ENCODE results near the gene EXOC6.
"Not testable (repeated sequence)": the region's sequence is repeated elsewhere in the genome, so short reads cannot be mapped to it uniquely, and the experiment has no call there.

The EXOC6 gene

DNA sequence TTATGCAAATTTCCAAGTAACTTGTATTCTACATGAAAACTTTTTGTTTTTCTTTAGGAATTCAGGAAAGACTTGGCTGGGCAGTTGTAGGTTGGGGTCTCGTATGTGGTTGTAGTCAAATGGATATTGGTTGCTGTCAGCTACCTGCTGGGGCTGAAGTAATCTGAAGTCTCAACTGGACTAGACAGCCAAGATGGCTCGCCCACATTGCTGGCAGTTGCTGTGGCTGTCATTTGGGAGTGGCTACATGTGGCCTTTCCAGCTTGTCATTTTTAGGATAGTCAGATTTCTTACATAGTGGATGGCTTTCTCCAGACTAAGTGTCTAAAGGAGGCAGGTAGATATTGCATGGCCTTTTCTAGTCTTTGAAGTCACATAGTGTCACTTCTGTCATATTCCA, 32.6 kb downstream of the EXOC6 start:
- no peak overlapping the region for H3K9ac ChIP-seq (ENCODE audit: low read length)

DNA sequence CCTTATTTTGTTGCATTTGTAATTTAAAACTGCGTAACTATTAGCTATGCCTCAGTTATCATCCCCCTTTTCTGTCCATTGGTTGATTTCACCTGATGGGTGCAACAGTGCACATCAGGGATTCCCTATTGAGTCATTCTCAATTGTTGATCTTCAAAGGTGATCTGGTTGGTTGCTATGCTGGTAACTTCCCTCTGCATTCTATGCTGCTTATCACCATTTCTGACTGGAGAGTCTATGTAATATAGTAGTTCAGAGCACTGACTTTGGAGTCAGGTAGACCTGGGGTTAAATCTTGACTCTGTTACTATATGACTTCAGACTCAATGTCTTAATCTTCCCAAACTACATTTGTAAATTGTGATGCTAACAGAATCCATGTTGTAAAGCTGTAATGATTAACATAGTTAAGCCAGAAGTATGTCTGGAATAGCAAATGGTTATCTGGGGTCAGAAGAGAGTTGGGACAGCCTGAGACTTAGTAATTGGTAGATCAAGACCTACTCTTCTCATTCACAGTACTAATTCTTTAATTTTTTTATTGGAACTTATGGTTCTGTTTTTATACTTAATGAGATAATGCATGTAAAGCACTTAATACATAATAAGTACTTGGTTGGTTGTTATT, 38.1 kb downstream of the EXOC6 start:
- H3K4me3 ChIP-seq (ENCODE audit: low read depth, low read length), result no peak overlapping the region
- H3K9ac ChIP-seq (ENCODE audit: low read length), result no peak overlapping the region
- no peaks in the 10 kb centered on the region for H3K9me3 ChIP-seq (ENCODE audit: control insufficient read depth, insufficient read depth, low read depth, low read length)
- H3K36me3 ChIP-seq (ENCODE audit: control insufficient read depth, insufficient read depth, low read length), result no peaks in the 10 kb centered on the region
- H3K27me3 ChIP-seq (ENCODE audit: control insufficient read depth, insufficient read depth, low read length), result no peaks in the 10 kb centered on the region
- no peak overlapping the region for H3K27ac ChIP-seq (ENCODE audit: low read depth, low read length)
- H3K4me1 ChIP-seq (ENCODE audit: control insufficient read depth, insufficient read depth, low read length), result peaks cover 8% of the 10 kb centered on the region

More for the DNA sequence above, 32.6 kb downstream of the EXOC6 start:
- H3K9me3 ChIP-seq (ENCODE audit: control insufficient read depth, insufficient read depth, low read depth, low read length), result no peaks in the 10 kb centered on the region
- no peaks in the 10 kb centered on the region for H3K36me3 ChIP-seq (ENCODE audit: control insufficient read depth, insufficient read depth, low read length)
- H3K4me3 ChIP-seq (ENCODE audit: low read depth, low read length), result no peak overlapping the region
- H3K4me1 ChIP-seq (ENCODE audit: control insufficient read depth, insufficient read depth, low read length), result peaks cover 1% of the 10 kb centered on the region; the same call in 1 of the 2 replicates
- no peaks in the 10 kb centered on the region for H3K27me3 ChIP-seq (ENCODE audit: control insufficient read depth, insufficient read depth, low read length)
- H3K27ac ChIP-seq (ENCODE audit: low read depth, low read length), result no peak overlapping the region

DNA sequence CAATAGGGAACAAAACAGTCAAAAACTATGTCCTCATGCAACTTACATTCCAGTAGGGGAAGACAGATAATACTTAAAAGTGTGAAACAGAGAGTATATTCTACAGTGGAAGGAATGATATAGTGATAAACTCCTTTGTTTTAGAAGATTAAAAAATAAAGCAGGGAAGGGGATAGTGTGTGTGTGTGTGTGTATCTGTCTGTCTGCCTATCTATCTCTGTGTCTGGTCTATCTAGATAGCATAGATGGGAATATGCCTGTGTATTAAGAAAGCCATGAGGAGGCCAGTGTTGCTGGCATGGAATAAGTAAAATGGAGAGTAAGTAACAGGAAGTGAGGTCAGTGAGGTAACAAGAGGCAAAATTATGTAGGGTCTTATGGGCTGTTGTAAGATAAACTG, 42.2 kb downstream of the EXOC6 start:
- H3K36me3 ChIP-seq (ENCODE audit: control insufficient read depth, insufficient read depth, low read length), result no peaks in the 10 kb centered on the region
- H3K9ac ChIP-seq (ENCODE audit: low read length), result no peak overlapping the region
- H3K4me1 ChIP-seq (ENCODE audit: control insufficient read depth, insufficient read depth, low read length), result peaks cover 45% of the 10 kb centered on the region
- no peaks in the 10 kb centered on the region for H3K27me3 ChIP-seq (ENCODE audit: control insufficient read depth, insufficient read depth, low read length)
- no peak overlapping the region for H3K27ac ChIP-seq (ENCODE audit: low read depth, low read length)
- H3K4me3 ChIP-seq (ENCODE audit: low read depth, low read length), result no peak overlapping the region
- no peaks in the 10 kb centered on the region for H3K9me3 ChIP-seq (ENCODE audit: control insufficient read depth, insufficient read depth, low read depth, low read length)

DNA sequence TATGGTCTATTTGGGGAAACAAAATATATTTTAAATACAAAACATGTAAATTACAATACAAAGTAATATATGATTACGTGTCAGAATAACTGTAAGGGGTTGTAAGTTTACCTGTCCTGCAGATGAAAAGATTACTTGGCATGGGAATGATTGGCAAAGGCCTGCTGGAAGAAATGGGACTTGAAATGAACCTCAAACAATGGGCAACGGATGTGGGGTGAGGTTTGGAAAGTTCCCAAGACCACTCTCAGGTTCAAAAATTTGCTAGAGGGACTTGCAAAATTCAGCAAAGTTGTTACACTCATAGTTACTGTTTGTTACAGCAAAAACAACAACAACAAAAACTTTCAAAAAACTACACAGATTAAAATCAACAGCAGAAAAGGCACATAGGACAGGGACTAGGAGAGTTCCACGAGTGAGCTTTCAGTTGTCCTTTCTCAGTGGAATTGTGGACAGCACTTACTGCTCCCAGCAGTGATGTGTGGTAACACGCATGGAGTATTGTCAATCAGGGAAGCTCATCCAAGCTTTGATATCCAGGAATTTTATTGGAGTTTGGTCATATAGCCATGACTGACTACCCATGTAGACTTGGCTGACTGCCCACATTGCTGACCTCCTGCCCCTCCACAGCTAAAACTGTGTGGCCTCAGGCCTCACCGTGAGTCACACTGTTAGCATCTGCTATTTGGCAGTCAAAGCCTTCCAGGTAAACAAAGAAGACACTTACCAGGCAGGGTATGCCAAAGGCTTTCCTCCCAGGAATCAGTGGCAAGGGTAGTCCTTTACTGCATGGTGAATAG, 43.8 kb downstream of the EXOC6 start:
- Histone ChIP-seq H3K36me3 (ENCODE audit: control insufficient read depth, insufficient read depth, low read length) (no peaks in the 10 kb centered on the region), H3K27ac (ENCODE audit: low read depth, low read length) (0 out of 2 replicates have a peak overlapping the region, but pooled peaks have one; percentile 14), H3K4me3 (ENCODE audit: low read depth, low read length) (no peak overlapping the region), H3K27me3 (ENCODE audit: control insufficient read depth, insufficient read depth, low read length) (no peaks in the 10 kb centered on the region), H3K9ac (ENCODE audit: low read length) (no peak overlapping the region), H3K4me1 (ENCODE audit: control insufficient read depth, insufficient read depth, low read length) (peaks cover 37% of the 10 kb centered on the region), H3K9me3 (ENCODE audit: control insufficient read depth, insufficient read depth, low read depth, low read length) (no peaks in the 10 kb centered on the region)

DNA sequence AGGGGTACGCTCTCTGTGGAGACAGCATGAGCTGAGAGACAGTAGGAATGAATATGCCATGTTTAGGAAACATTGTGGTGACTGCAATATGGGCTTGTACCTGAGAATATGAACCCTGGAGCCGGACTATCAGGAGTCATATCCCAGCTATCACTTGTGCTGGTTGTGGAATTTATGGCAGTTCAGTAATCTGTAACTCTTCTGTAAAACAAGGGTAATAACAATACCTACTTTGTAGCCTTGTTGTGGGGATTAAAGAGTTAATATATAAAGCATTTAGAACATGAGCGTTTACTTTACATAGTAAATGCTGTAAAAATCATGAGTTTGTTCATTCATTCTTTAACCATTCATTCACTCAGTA, 44.4 kb downstream of the EXOC6 start:
- Histone ChIP-seq H3K36me3 (ENCODE audit: control insufficient read depth, insufficient read depth, low read length) (no peaks in the 10 kb centered on the region), H3K4me1 (ENCODE audit: control insufficient read depth, insufficient read depth, low read length) (peaks cover 37% of the 10 kb centered on the region), H3K4me3 (ENCODE audit: low read depth, low read length) (no peak overlapping the region), H3K27ac (ENCODE audit: low read depth, low read length) (0 out of 2 replicates have a peak overlapping the region, but pooled peaks have one; percentile 14), H3K27me3 (ENCODE audit: control insufficient read depth, insufficient read depth, low read length) (no peaks in the 10 kb centered on the region), H3K9me3 (ENCODE audit: control insufficient read depth, insufficient read depth, low read depth, low read length) (no peaks in the 10 kb centered on the region), H3K9ac (ENCODE audit: low read length) (no peak overlapping the region)

DNA sequence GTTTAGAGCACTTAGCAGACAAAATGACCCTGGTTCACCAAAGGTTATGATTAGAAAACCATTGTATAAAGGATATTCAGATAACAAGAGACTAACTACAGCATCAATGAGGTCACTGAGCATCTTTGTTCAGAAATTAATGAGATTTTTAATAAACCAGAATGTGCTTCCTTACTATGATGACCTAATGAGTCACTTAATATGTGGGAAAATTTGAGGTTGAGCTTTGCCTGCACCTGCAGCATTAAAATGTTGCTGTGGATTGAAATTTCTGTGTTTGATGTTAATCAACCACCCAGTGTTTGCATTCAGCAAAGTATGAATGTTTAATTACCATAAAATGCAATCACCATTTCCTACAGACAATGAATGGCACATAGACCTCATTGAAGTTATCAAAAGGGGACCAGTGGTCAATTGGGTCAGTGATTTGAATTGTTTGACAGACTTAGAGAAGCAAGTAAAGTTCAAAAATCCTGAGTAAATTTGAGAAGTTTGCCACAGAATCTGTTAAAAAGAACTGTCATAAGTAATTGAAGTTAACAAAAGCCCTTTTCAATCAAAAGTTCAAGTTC, 45.8 kb downstream of the EXOC6 start:
- no peaks in the 10 kb centered on the region for H3K27me3 ChIP-seq (ENCODE audit: control insufficient read depth, insufficient read depth, low read length)
- no peaks in the 10 kb centered on the region for H3K36me3 ChIP-seq (ENCODE audit: control insufficient read depth, insufficient read depth, low read length)
- no peak overlapping the region for H3K4me3 ChIP-seq (ENCODE audit: low read depth, low read length)
- H3K9ac ChIP-seq (ENCODE audit: low read length), result no peak overlapping the region
- no peak overlapping the region for H3K27ac ChIP-seq (ENCODE audit: low read depth, low read length)
- H3K4me1 ChIP-seq (ENCODE audit: control insufficient read depth, insufficient read depth, low read length), result peaks cover 37% of the 10 kb centered on the region
- H3K9me3 ChIP-seq (ENCODE audit: control insufficient read depth, insufficient read depth, low read depth, low read length), result no peaks in the 10 kb centered on the region

DNA sequence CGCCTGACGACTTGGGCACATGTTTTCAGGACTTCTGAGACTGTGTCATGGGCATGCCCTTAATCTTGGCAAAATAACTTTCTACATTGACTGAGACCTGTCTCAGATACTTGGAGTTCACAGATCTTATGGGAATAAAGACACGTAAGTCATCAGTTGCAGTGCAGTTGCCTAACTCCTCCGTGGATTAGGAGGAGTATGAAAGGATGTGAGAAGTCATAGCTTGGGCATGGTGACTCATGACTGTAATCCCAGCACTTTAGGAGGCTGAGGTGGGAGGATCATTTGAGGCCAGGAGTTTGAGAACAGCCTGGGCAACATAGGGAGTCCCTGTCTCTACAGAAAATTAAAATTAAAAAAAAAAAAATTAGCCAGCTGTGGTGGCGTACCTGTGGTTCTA, 49.6 kb downstream of the EXOC6 start:
- no peaks in the 10 kb centered on the region for H3K27me3 ChIP-seq (ENCODE audit: control insufficient read depth, insufficient read depth, low read length)
- H3K4me3 ChIP-seq (ENCODE audit: low read depth, low read length), result no peak overlapping the region
- no peaks in the 10 kb centered on the region for H3K9me3 ChIP-seq (ENCODE audit: control insufficient read depth, insufficient read depth, low read depth, low read length)
- H3K36me3 ChIP-seq (ENCODE audit: control insufficient read depth, insufficient read depth, low read length), result no peaks in the 10 kb centered on the region
- peaks cover 25% of the 10 kb centered on the region for H3K4me1 ChIP-seq (ENCODE audit: control insufficient read depth, insufficient read depth, low read length)
- no peak overlapping the region for H3K27ac ChIP-seq (ENCODE audit: low read depth, low read length)
- H3K9ac ChIP-seq (ENCODE audit: low read length), result no peak overlapping the region

DNA sequence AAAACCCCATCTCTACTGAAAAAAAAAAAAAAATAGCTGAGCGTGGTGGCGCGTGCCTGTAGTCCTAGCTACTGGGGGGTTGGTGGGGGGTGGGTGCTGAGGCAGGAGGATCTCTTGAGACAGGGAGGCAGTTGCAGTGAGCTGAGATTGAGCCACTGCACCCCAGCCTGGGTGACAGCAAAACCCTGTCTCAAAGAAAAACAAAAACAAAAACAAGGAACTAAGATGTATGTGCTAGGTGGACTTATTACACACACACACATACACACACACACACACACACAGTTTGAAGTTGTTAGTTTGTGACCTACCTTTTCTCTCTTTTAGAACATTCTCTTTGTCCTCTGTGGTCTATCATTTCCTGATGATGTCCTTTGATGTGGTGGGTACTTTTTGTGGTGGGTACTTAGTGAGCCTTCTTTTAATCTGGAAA, 53.5 kb downstream of the EXOC6 start:
- Histone ChIP-seq H3K4me3 (ENCODE audit: low read depth, low read length) (no peak overlapping the region), H3K27ac (ENCODE audit: low read depth, low read length) (no peak overlapping the region), H3K36me3 (ENCODE audit: control insufficient read depth, insufficient read depth, low read length) (no peaks in the 10 kb centered on the region), H3K27me3 (ENCODE audit: control insufficient read depth, insufficient read depth, low read length) (no peaks in the 10 kb centered on the region), H3K4me1 (ENCODE audit: control insufficient read depth, insufficient read depth, low read length) (no peaks in the 10 kb centered on the region), H3K9me3 (ENCODE audit: control insufficient read depth, insufficient read depth, low read depth, low read length) (no peaks in the 10 kb centered on the region), H3K9ac (ENCODE audit: low read length) (no peak overlapping the region)

DNA sequence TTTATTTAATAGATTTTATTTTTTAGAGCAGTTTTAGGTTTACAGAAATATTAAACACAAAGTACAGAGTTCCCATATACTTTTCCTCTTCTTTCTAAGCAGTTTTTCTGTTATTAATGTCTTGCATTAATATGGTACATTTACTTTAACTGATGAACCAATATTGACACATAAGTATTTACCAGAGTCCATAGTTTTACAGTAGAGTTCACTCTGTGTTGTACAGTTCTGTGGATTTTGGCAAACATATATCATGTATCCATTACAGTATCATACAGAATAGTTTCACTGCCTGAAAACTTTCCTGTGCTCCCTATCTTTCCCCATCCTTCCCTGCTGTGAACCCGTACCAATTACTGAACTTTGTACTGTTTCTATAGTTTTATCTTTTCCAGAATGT, 55.3 kb downstream of the EXOC6 start:
- Histone ChIP-seq H3K4me1 (ENCODE audit: control insufficient read depth, insufficient read depth, low read length) (no peaks in the 10 kb centered on the region), H3K27me3 (ENCODE audit: control insufficient read depth, insufficient read depth, low read length) (no peaks in the 10 kb centered on the region), H3K9ac (ENCODE audit: low read length) (no peak overlapping the region), H3K36me3 (ENCODE audit: control insufficient read depth, insufficient read depth, low read length) (no peaks in the 10 kb centered on the region), H3K9me3 (ENCODE audit: control insufficient read depth, insufficient read depth, low read depth, low read length) (no peaks in the 10 kb centered on the region), H3K4me3 (ENCODE audit: low read depth, low read length) (no peak overlapping the region), H3K27ac (ENCODE audit: low read depth, low read length) (no peak overlapping the region)

DNA sequence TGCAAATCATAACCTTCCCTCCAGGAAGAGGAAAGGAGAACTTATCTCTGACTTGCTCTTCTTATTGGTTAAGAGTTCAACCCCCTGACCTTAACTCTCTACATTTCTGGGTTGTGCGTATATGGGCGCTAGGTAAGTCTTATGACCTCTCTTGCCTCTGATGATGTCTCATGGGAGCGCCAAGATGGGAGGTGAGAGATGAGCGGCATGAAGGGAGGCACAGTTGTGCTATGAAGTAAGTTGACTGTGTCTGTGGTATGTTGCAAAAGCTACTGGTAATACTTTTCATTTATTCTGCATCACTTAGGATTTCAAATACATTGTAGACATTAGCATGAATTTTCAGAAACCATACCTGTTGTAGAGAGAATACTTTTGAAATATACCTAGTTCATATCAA, 59.0 kb downstream of the EXOC6 start:
- H3K9ac ChIP-seq (ENCODE audit: low read length), result no peak overlapping the region
- H3K27ac ChIP-seq (ENCODE audit: low read depth, low read length), result no peak overlapping the region
- no peak overlapping the region for H3K4me3 ChIP-seq (ENCODE audit: low read depth, low read length)
- no peaks in the 10 kb centered on the region for H3K27me3 ChIP-seq (ENCODE audit: control insufficient read depth, insufficient read depth, low read length)
- H3K9me3 ChIP-seq (ENCODE audit: control insufficient read depth, insufficient read depth, low read depth, low read length), result no peaks in the 10 kb centered on the region
- H3K36me3 ChIP-seq (ENCODE audit: control insufficient read depth, insufficient read depth, low read length), result no peaks in the 10 kb centered on the region
- H3K4me1 ChIP-seq (ENCODE audit: control insufficient read depth, insufficient read depth, low read length), result no peaks in the 10 kb centered on the region

DNA sequence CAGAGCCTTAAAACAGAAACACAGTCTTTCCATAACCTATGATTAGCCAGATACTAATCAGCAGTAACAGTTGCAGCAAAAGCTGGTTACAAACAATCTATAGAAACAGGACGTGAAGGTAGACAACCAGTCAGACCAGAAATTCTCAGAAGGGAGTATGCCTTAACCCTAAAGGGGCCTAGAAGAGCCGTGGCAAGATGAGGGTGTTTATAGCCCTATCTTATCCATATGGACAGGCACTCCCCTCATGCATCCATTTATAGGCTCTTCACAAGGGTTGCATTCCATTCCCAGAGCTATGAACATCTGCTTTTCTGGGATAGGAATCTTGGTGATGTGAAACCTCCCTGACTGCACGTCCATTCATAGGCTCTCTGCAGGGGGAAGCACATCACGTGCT, 64.3 kb downstream of the EXOC6 start:
- not testable (repeated sequence) for H3K27ac ChIP-seq (ENCODE audit: low read depth, low read length); H3K36me3 ChIP-seq (ENCODE audit: control insufficient read depth, insufficient read depth, low read length); H3K27me3 ChIP-seq (ENCODE audit: control insufficient read depth, insufficient read depth, low read length); H3K4me3 ChIP-seq (ENCODE audit: low read depth, low read length); H3K9me3 ChIP-seq (ENCODE audit: control insufficient read depth, insufficient read depth, low read depth, low read length); H3K9ac ChIP-seq (ENCODE audit: low read length)
- peaks cover 15% of the 10 kb centered on the region for H3K4me1 ChIP-seq (ENCODE audit: control insufficient read depth, insufficient read depth, low read length)

All from HUES6 (cell line).